ENCODE measurements around the gene KRIT1. TPM values are rescaled to one million over a fixed set of nuclear protein-coding genes. Genes with fewer than 3 reads are reported as not detected.

KRIT1 gene
- total and polyA plus RNA-seq, 9 donors: 29.4 to 65.0 (median 52.3) TPM

DNA sequence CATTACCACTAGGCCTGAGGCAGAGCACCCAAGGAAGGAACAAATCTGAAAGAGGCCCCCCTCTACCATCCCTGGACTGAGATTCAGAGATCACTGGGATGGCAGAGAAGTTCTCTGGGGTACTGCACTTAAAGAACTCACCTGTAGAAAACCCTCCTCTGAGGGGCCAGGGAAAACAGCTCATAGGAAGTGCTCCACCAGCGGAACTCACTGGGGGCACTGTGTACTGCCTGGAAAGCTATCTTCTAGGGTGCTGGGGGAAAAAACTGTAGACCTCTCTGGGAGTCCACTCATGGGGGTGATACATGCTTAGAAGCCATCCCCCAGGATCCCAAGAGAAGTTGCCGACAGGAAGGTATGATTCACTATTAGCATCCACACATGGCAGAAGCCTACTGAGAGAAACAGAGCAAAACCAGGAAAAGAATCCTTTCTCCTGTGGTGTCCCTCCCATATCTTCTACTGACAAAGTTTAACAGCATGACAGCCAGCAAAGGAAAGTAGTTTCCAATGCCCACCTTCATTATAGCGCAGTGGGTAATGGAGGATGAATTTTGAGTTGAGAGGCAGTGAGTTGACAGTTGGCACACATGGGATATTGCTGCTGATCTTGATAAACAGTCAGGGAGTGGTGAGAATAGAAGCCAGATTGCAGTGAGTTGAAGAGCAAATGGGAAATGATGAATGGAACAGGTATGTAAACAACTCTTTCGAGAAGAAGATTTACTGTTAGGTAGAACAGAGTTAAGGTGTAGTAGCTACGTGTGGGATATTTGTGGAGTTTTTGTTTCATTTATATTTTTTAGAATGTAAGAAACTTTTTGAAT is 20.9 kb upstream of the KRIT1 start:
- intact Hi-C loops (cut with DNase I): no loop called here
- DNase-seq: no peak
- Histone ChIP-seq H3K9me3 (no peaks in the 10 kb centered on the region), H3K4me3 (no peak overlapping the region), H3K4me1 (ENCODE audit: insufficient read depth) (no peaks in the 10 kb centered on the region), H3K27ac (no peak overlapping the region), H3K36me3 (no peaks in the 10 kb centered on the region), H3K27me3 (no peaks in the 10 kb centered on the region)
- 96% methylated on average over 5 of the region's 5 CpGs for WGBS, 3 donors
- TF ChIP-seq EP300 (IDR thresholded peaks at IDR 0.05) (no peak), POLR2A (IDR thresholded peaks at IDR 0.05) (no peak)
- TF ChIP-seq, protein P1, sequence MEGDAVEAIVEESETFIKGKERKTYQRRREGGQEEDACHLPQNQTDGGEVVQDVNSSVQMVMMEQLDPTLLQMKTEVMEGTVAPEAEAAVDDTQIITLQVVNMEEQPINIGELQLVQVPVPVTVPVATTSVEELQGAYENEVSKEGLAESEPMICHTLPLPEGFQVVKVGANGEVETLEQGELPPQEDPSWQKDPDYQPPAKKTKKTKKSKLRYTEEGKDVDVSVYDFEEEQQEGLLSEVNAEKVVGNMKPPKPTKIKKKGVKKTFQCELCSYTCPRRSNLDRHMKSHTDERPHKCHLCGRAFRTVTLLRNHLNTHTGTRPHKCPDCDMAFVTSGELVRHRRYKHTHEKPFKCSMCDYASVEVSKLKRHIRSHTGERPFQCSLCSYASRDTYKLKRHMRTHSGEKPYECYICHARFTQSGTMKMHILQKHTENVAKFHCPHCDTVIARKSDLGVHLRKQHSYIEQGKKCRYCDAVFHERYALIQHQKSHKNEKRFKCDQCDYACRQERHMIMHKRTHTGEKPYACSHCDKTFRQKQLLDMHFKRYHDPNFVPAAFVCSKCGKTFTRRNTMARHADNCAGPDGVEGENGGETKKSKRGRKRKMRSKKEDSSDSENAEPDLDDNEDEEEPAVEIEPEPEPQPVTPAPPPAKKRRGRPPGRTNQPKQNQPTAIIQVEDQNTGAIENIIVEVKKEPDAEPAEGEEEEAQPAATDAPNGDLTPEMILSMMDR (IDR thresholded peaks at IDR 0.05): no peak

DNA sequence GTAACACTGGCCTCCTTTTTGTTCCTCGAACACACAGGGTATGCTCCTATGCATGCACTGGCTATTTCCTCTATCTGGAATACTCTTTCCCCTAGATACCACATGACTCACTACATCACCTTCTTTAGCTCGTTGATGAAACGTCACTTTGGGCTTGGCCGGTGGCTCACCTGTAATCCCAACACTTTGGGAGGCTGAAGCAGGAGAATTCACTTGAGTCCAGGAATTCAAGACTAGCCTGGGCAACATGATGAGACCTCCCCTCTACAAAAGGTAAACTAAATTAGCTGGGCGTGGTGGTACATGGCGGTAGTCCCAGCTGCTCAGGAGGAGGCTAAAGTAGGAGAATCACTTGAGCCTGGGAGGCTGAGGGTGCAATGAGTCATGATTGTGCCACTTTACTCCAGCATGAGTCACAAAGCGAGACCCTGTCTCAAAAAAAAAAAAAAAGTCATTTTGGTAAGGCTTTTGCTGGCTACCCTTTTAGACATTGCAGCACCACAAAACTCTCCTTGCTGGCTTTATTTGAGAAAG is 14.6 kb upstream of the KRIT1 start:
- no peak overlapping the region for H3K27ac ChIP-seq
- no peaks in the 10 kb centered on the region for H3K4me1 ChIP-seq (ENCODE audit: insufficient read depth)
- DNase-seq: no peak
- intact Hi-C loops (cut with DNase I): no loop called here
- TF ChIP-seq EP300 (IDR thresholded peaks at IDR 0.05): no peak
- TF ChIP-seq, protein P1 (IDR thresholded peaks at IDR 0.05): no peak
- no peak for TF ChIP-seq POLR2A (IDR thresholded peaks at IDR 0.05)
- no peak overlapping the region for H3K4me3 ChIP-seq
- H3K27me3 ChIP-seq: no peaks in the 10 kb centered on the region
- 91 to 95% (median 92%) methylated on average over 7 of the region's 7 CpGs for WGBS, 3 donors
- no peaks in the 10 kb centered on the region for H3K36me3 ChIP-seq
- H3K9me3 ChIP-seq: no peaks in the 10 kb centered on the region

DNA sequence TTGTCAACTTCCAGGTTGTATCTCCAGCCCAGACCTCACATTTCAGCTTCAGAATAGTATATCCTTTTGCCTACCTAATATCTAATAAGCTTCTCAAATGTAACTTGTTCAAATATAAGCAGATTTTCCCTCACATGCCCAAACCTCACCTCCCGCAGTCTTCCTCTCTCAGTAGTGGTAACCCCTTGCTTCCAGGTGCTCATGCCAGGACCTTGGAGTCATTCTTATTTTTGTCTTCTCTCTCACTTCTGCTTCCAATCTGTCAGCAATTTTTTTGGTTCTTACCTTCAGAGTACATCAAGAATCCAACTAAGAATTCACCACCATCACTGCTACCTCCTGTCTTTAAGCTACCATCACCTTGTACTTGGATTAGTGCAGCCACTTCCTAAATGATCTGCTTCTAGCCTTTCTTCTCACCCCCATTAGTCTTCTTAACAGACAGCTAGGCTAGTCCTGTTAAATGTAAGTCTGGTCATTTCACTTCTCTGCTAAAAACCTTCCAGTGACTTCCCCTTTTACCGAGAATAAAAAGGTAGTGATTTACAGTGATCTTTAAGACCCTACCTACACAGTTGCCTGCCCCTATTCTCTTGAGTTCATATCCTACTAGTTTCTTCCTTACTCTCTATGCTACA is 14.0 kb upstream of the KRIT1 start:
- H3K4me1 ChIP-seq (ENCODE audit: insufficient read depth): no peaks in the 10 kb centered on the region
- 92 to 99% (median 96%) methylated on average over 2 of the region's 2 CpGs for WGBS, 3 donors
- no peaks in the 10 kb centered on the region for H3K27me3 ChIP-seq
- no peak for TF ChIP-seq POLR2A (IDR thresholded peaks at IDR 0.05)
- no peak for TF ChIP-seq EP300 (IDR thresholded peaks at IDR 0.05)
- TF ChIP-seq, protein P1 (IDR thresholded peaks at IDR 0.05): no peak
- H3K36me3 ChIP-seq: no peaks in the 10 kb centered on the region
- intact Hi-C loops (cut with DNase I): no loop called here
- no peaks in the 10 kb centered on the region for H3K9me3 ChIP-seq
- DNase-seq: no peak
- H3K27ac ChIP-seq: no peak overlapping the region
- no peak overlapping the region for H3K4me3 ChIP-seq

DNA sequence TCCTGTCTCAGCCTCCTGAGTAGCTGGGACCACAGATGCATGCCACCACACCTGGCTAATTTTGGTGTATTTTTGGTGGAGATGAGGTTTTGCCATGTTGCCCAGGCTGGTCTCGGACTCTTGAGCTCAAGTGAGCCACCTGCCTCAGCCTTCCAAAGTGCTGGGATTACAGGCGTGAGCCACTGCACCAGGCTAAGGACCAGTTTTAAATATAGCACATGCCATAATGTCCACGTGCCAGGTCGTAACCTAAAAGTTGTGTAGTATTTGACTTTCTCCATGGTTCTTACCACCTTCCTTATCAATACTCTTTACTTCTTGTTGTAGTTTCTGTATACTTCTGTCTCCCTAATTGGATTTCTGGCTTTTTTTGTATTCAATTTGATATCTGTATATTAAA is 13.3 kb upstream of the KRIT1 start:
- Histone ChIP-seq H3K36me3 (no peaks in the 10 kb centered on the region), H3K27ac (no peak overlapping the region), H3K27me3 (no peaks in the 10 kb centered on the region), H3K9me3 (no peaks in the 10 kb centered on the region), H3K4me1 (ENCODE audit: insufficient read depth) (no peaks in the 10 kb centered on the region), H3K4me3 (no peak overlapping the region)
- intact Hi-C loops (cut with DNase I): no loop called here
- no peak for DNase-seq
- 94 to 98% (median 96%) methylated on average over 4 of the region's 4 CpGs for WGBS, 3 donors
- no peak for TF ChIP-seq POLR2A (IDR thresholded peaks at IDR 0.05)
- TF ChIP-seq EP300 (IDR thresholded peaks at IDR 0.05): no peak
- TF ChIP-seq, protein P1 (IDR thresholded peaks at IDR 0.05): no peak

Measured in ovary (tissue), 9 donors.